WTC11 (cell line): ENCODE measurements around the gene NANP.
"Not testable (repeated sequence)": the region's sequence is repeated elsewhere in the genome, so short reads cannot be mapped to it uniquely, and the experiment has no call there.

Source experiments
- CBFB ChIP-seq: sonication (generic); formaldehyde crosslinking; IDR thresholded peaks from 2 replicates; pipeline ENCODE4 v1.8.1; 2022; ENCODE audit warnings: mild to moderate bottlenecking, low read depth, missing genetic modification reagents
- CTCF ChIP-seq: fragments of 200-600 bp; IDR thresholded peaks from 2 replicates; pipeline ENCODE4 v1.8.0; 2022; ENCODE audit warnings: antibody characterized with exemption
- E2F4 ChIP-seq: sonication (generic); formaldehyde crosslinking; IDR thresholded peaks from 2 replicates; pipeline ENCODE4 v1.8.1; 2022; ENCODE audit warnings: low read depth, mild to moderate bottlenecking, moderate library complexity, missing genetic modification reagents, borderline replicate concordance
- ELF4 ChIP-seq: sonication (generic); formaldehyde crosslinking; IDR thresholded peaks from 2 replicates; pipeline ENCODE4 v1.8.1; 2022; ENCODE audit warnings: low read depth, mild to moderate bottlenecking, moderate library complexity, missing genetic modification reagents
- FOXJ3 ChIP-seq: sonication (generic); formaldehyde crosslinking; IDR thresholded peaks from 2 replicates; pipeline ENCODE4 v1.9.0; 2021; ENCODE audit warnings: missing genetic modification reagents, mild to moderate bottlenecking, borderline replicate concordance
- MXD4 ChIP-seq: fragments of 250-450 bp; sonication (Bioruptor Pico); IDR thresholded peaks from 2 replicates; pipeline ENCODE4 v1.8.0; 2021; ENCODE audit warnings: mild to moderate bottlenecking, moderate library complexity, borderline replicate concordance
- TCF7 ChIP-seq: sonication (generic); formaldehyde crosslinking; IDR thresholded peaks from 2 replicates; pipeline ENCODE4 v1.8.0; 2022; ENCODE audit warnings: mild to moderate bottlenecking, low read depth, missing genetic modification reagents, moderate library complexity
- USF1 ChIP-seq: sonication (generic); formaldehyde crosslinking; IDR thresholded peaks from 2 replicates; pipeline ENCODE4 v1.8.0; 2022; ENCODE audit warnings: mild to moderate bottlenecking, missing genetic modification reagents
- TF ChIP-seq, protein P1 (sequence below): sonication (generic); formaldehyde crosslinking; IDR thresholded peaks from 2 replicates; pipeline ENCODE4 v1.8.1; 2023; ENCODE audit warnings: mild to moderate bottlenecking, missing genetic modification reagents, moderate library complexity

DNA sequence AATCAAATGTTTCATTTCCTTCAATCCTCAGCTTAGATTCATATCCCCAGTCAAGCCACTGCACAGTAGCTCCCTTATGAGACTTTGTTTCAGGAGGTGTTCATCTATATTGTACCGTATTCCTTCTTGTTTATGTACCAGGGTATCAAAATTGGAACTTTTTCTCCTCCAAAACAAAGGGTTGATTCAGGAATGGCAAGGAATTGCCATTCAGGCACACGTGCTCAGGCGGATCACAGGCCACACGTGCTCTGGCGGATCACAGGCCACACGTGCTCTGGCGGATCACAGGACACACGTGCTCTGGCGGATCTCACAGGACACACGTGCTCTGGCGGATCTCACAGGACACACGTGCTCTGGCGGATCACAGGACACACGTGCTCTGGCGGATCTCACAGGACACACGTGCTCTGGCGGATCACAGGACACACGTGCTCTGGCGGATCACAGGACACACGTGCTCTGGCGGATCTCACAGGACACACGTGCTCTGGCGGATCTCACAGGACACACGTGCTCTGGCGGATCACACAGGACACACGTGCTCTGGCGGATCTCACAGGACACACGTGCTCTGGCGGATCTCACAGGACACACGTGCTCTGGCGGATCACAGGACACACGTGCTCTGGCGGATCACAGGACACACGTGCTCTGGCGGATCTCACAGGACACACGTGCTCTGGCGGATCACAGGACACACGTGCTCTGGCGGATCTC is 21.5 kb downstream of the NANP start:
- not testable (repeated sequence) for TF ChIP-seq CTCF; ELF4 (CRISPR knock-in tag); USF1 (CRISPR knock-in tag); E2F4 (CRISPR knock-in tag); TCF7 (CRISPR knock-in tag); FOXJ3 (CRISPR knock-in tag); MXD4 (CRISPR knock-in tag); CBFB (CRISPR knock-in tag)
- TF ChIP-seq, protein P1, sequence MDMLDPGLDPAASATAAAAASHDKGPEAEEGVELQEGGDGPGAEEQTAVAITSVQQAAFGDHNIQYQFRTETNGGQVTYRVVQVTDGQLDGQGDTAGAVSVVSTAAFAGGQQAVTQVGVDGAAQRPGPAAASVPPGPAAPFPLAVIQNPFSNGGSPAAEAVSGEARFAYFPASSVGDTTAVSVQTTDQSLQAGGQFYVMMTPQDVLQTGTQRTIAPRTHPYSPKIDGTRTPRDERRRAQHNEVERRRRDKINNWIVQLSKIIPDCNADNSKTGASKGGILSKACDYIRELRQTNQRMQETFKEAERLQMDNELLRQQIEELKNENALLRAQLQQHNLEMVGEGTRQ: not testable (repeated sequence)
